Measurements from ENCODE around the gene TTC3.
"Not testable (repeated sequence)": the region's sequence is repeated elsewhere in the genome, so short reads cannot be mapped to it uniquely, and the experiment has no call there.

Gene TTC3

GRCh38 chr21:37101384-37101783 lies 28.3 kb downstream of the TTC3 start:
- no peak for DNase-seq

- DNase-seq: peak; percentile 63
Measured at GRCh38 chr21:37102746-37103145, 29.7 kb downstream of the TTC3 start.

GRCh38 chr21:37106998-37107397 lies 33.9 kb downstream of the TTC3 start:
- DNase-seq: no peak

GRCh38 chr21:37111029-37111428 lies 38.0 kb downstream of the TTC3 start:
- DNase-seq: not testable (repeated sequence)

- DNase-seq: not testable (repeated sequence)
Measured at GRCh38 chr21:37114301-37114700, 41.2 kb downstream of the TTC3 start.

GRCh38 chr21:37116459-37116858 lies 43.4 kb downstream of the TTC3 start:
- DNase-seq: not testable (repeated sequence)

GRCh38 chr21:37117204-37117603 lies 44.1 kb downstream of the TTC3 start:
- DNase-seq: no peak

- DNase-seq: no peak
Measured at GRCh38 chr21:37118187-37118826, 45.3 kb downstream of the TTC3 start.

GRCh38 chr21:37119421-37120218 lies 46.6 kb downstream of the TTC3 start:
- no peak for DNase-seq

GRCh38 chr21:37128076-37128475 lies 55.0 kb downstream of the TTC3 start:
- DNase-seq: no peak

- DNase-seq: no peak
Measured at GRCh38 chr21:37130971-37131370, 57.9 kb downstream of the TTC3 start.

- no peak for DNase-seq
Measured at GRCh38 chr21:37136261-37136660, 63.2 kb downstream of the TTC3 start.

GRCh38 chr21:37136744-37137143 lies 63.7 kb downstream of the TTC3 start:
- no peak for DNase-seq

- DNase-seq: no peak
Measured at GRCh38 chr21:37139154-37139553, 66.1 kb downstream of the TTC3 start.

- no peak for DNase-seq
Measured at GRCh38 chr21:37139902-37140301, 66.8 kb downstream of the TTC3 start.

GRCh38 chr21:37143392-37143791 lies 70.3 kb downstream of the TTC3 start:
- DNase-seq: not testable (repeated sequence)

- no peak for DNase-seq
Measured at GRCh38 chr21:37145635-37146111, 72.6 kb downstream of the TTC3 start.

GRCh38 chr21:37146320-37147235 lies 73.5 kb downstream of the TTC3 start:
- DNase-seq: no peak

- no peak for DNase-seq
Measured at GRCh38 chr21:37149411-37149810, 76.4 kb downstream of the TTC3 start.

- no peak for DNase-seq
Measured at GRCh38 chr21:37153196-37153934, 80.3 kb downstream of the TTC3 start.

- DNase-seq: no peak
Measured at GRCh38 chr21:37153935-37154350, 80.9 kb downstream of the TTC3 start.

GRCh38 chr21:37155186-37155585 lies 82.1 kb downstream of the TTC3 start:
- no peak for DNase-seq

Measured in kidney glomerular epithelial cell (primary cell).